ENCODE measurements around the gene FBXW10.
"Not testable (repeated sequence)": the region's sequence is repeated elsewhere in the genome, so short reads cannot be mapped to it uniquely, and the experiment has no call there.

FBXW10 gene

DNA sequence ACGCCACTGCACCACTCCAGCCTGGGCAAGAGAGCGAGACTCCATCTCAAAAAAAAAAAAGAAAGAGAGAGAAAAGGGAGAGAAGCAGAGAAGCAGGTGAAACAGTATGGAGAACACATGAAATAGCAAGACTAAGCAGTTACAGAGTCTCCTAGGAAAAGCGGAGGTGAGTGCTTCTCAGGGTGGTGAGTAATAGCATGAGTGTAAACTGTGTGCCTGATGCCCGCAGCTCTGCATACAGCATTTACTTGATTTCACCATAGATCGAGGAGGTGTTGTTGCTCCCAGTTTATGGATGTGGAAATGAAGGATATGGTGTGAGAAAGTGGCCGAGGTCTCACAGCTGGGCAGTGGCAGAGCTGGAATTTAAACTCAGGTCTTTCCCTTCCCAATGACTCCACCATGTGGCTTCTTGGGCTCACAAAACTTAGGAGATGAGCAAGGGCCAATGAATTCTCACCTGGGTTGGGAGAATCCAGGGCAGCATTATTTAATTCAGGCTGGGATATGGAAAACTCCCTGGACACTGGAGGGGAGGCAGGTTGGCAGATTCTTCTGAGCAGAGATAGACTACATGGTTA lies 10.1 kb downstream of the FBXW10 start:
- DNase-seq (ENCODE audit: extremely low read depth in 1 of 2, low read depth in 1 of 2): not testable (repeated sequence)

GRCh38 chr17:18755969-18756368 lies 12.1 kb downstream of the FBXW10 start:
- not testable (repeated sequence) for DNase-seq (ENCODE audit: extremely low read depth in 1 of 2, low read depth in 1 of 2)

- not testable (repeated sequence) for DNase-seq (ENCODE audit: extremely low read depth in 1 of 2, low read depth in 1 of 2)
Observed at GRCh38 chr17:18757368-18758044, 13.7 kb downstream of the FBXW10 start.

- not testable (repeated sequence) for DNase-seq (ENCODE audit: extremely low read depth in 1 of 2, low read depth in 1 of 2)
Observed at GRCh38 chr17:18758344-18758743, 14.5 kb downstream of the FBXW10 start.

DNA sequence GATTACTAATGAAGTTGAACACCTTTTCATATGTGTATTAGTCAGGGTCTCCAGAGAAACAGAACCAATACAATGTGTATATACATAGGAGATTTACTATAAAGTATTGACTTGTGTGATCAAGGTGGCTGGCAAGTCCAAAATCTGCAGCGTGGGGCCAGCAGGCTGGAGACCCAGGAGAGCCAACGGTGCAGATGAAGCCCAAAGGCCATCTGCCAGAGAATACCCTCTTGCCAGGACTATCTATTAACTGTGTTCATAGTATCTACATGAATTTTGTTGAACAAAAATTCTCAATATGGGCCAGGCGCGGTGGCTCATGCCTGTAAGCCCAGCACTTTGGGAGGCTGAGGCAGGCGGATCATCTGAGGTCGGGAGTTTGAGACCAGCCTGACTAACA lies 16.4 kb downstream of the FBXW10 start:
- DNase-seq (ENCODE audit: extremely low read depth in 1 of 2, low read depth in 1 of 2): not testable (repeated sequence)

DNA sequence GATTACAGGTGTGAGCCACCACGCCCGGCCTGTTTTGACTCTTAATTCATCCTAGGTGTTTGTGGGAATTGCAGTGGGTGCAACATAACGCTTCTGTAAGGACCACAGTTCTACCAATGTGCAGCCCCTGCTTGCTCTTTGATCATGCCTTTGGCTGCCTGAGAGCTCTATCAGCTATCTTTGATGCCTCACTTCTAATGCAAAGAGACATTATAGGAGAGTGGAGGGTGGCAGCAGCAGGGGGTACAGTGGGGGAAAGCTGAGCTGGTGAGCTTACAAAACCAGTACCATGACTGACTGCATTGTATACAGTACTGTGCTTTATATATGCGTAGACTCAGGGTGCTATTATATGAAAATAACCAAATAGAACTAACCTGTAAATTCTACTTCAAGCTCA lies 26.7 kb downstream of the FBXW10 start:
- not testable (repeated sequence) for DNase-seq (ENCODE audit: extremely low read depth in 1 of 2, low read depth in 1 of 2)

DNA sequence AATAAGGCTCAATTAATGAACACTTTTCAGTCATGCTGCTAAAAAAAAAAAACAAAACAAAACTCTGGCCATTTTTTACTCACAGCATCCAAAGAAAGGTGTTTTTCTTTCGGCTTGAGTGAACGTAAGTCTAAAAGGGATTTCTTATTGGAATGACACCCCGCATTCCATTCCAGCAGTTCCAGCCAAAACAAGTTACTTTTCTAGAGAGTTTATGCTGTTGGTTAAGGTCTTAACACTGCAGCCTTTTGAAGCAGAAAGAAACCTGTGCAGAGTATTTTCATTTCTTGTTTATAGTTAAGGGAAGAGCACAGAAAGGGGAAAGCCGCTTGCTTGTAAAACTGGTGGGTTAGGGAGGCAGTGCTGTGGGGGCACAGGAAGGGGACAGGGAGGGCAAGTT lies 27.2 kb downstream of the FBXW10 start:
- DNase-seq (ENCODE audit: extremely low read depth in 1 of 2, low read depth in 1 of 2): not testable (repeated sequence)

DNA sequence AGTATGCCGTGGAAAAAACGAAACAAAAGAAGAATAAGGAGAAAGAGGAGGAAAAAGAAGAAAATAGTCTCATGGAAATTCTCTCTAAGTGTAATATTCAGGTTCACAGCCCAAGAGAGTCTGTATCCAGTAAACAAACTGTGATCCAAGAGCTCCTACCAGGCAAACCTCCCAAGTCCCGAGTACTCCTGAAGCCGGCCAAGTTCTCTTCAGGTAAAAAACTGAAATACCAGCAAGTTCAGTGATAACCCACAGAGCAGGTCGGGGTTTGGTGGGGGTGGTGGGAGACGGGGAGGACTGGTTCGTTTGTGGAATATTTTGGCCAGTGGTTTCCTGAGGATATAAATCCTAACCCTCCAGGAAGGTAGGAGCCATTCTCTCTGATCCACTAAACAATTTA lies 28.6 kb downstream of the FBXW10 start:
- no peak for DNase-seq (ENCODE audit: extremely low read depth in 1 of 2, low read depth in 1 of 2)

- peak; percentile 93 for DNase-seq (ENCODE audit: extremely low read depth in 1 of 2, low read depth in 1 of 2)
Observed at GRCh38 chr17:18780991-18781718, 37.3 kb downstream of the FBXW10 start, which contains the start of gene TVP23B. TVP23B (plus strand) TSS chr17:18781183; CDS start chr17:18781294, 111 bp downstream.

GRCh38 chr17:18781805-18782204 lies 38.0 kb downstream of the FBXW10 start:
- DNase-seq (ENCODE audit: extremely low read depth in 1 of 2, low read depth in 1 of 2): not testable (repeated sequence)

DNA sequence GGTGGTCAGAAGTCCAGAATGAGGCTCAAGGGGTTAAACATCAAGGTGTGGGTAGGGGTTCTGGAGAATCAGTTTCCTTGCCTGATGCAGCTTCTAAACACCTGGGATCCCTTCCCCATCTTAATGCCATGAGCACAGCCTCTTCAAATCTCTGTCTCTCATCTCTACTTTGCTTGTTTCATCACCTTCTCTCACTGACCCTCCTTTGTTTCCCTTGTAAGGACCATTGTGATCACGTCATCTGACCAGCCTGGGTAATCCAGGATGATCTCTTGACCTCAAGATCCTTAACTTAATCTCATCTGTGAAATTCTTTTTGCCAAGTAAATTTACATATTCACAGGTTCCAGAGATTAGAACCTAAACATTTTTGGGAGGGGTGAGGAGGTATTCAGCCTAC lies 42.1 kb downstream of the FBXW10 start:
- DNase-seq (ENCODE audit: extremely low read depth in 1 of 2, low read depth in 1 of 2): not testable (repeated sequence)

GRCh38 chr17:18786890-18787289 lies 43.0 kb downstream of the FBXW10 start:
- DNase-seq (ENCODE audit: extremely low read depth in 1 of 2, low read depth in 1 of 2): not testable (repeated sequence)

DNA sequence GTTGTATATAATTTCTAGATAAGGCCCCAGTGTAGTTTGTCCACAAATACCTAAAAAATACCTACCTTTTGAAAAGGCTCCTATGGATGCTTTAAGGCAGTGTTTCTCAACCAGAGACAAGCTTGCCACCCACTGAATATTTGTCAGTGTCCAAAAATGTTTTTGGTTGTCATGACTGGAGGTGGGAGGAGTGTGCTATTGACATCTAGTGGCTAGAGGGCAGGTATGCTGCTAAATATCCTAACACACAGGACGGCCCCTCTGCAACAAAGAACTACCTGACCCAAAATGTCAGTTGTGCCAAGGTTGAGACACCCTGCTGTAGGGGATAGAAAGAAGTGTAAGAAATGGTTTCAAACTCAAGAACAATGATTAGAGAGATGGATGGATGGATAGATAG lies 47.5 kb downstream of the FBXW10 start:
- not testable (repeated sequence) for DNase-seq (ENCODE audit: extremely low read depth in 1 of 2, low read depth in 1 of 2)

GRCh38 chr17:18794841-18795240 lies 51.0 kb downstream of the FBXW10 start:
- not testable (repeated sequence) for DNase-seq (ENCODE audit: extremely low read depth in 1 of 2, low read depth in 1 of 2)

GRCh38 chr17:18796887-18797286 lies 53.0 kb downstream of the FBXW10 start:
- not testable (repeated sequence) for DNase-seq (ENCODE audit: extremely low read depth in 1 of 2, low read depth in 1 of 2)

DNA sequence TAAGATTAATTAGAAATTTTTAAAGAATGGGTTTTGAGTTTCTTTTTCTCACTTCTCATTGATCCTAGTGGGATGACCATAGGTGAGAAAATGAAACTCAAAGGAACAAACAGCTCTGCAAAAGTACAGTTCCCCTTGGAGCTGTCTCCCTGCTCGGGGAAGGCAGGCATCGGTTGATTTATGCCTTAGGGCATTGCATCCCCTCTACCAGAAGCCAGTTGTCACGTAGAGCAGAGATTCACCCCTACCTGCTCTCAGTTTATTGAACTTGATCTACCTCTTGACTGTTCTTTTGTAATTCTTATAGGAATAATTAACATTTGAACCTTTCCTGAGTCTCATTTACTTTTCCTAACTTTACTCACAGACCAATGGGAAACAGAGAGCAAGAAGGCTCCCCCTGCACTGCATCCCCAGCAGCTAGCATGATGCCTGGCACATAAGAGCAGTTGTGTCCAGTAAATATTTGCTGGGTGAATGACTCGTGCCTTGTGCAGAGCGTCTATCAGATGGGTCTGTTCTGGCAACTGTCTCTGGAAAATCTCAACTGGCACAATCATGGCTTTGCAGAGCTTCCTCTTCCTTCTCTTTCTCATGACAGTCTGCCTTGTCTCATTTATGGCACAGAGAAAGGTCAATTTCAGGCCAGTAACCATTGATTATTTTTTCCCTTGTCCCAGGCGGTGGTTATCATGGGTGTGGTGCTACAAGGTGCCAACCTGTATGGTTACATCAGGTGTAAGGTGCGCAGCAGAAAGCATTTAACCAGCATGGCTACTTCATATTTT lies 59.8 kb downstream of the FBXW10 start:
- not testable (repeated sequence) for DNase-seq (ENCODE audit: extremely low read depth in 1 of 2, low read depth in 1 of 2)

- not testable (repeated sequence) for DNase-seq (ENCODE audit: extremely low read depth in 1 of 2, low read depth in 1 of 2)
Observed at GRCh38 chr17:18815924-18816323, 72.1 kb downstream of the FBXW10 start.

DNA sequence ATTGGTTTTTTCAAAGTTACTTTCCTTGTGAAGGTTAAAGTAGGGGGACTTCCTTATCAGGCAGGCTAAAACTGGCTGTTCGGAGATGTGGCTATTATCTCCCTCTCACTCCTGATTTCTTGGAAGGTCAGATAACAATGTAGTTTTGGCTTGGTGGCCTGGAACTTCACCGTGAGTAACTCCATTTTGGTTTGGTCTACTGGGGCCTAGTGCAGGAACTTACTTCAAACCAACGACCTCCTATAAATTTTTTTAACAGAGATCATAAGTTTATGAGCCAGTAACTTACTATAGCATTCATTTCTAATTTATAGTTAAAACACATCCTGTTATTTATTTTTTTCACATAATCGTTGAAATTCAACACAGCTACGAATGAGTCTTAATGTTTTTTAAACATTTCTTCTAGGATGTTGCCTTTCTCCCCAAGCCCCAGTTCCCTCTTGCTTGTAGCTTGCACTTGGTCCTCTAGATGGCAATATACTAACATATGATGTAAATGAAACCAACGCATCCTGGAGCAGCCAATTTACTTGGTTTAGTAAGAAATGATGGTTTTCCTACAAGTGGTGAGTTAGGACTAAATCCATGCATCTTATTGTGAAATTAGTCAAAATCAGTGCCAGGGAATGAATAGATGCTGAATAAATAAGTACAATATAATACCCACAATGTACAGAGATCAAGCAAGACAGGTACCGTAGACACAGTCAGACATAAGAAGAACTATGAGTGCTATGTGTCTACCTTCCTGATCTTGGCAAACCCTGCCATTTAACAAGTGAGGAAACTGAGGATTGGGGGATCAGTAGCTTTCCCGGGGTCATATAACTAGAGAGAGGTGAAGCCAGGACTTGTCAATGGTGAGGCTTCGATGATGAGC lies 72.9 kb downstream of the FBXW10 start:
- DNase-seq (ENCODE audit: extremely low read depth in 1 of 2, low read depth in 1 of 2): peak in 1 of 2 donors; percentile 9

- not testable (repeated sequence) for DNase-seq (ENCODE audit: extremely low read depth in 1 of 2, low read depth in 1 of 2)
Observed at GRCh38 chr17:18821430-18821829, 77.6 kb downstream of the FBXW10 start.

- not testable (repeated sequence) for DNase-seq (ENCODE audit: extremely low read depth in 1 of 2, low read depth in 1 of 2)
Observed at GRCh38 chr17:18827613-18828012, 83.8 kb downstream of the FBXW10 start.
